Measurements from ENCODE around the gene COG3. TPM values are rescaled to one million over a fixed set of nuclear protein-coding genes. Genes with fewer than 3 reads are reported as not detected.

The COG3 gene
- total and polyA plus RNA-seq, 2 donors (not counting 3 experiments of a cell fraction or from before 2014, with no cell fraction given): 18.9 to 27.0 TPM

- no peak for DNase-seq (ENCODE audit: low read depth, low spot score)
- H3K4me3 ChIP-seq (replicated peaks in 1 of 3; ENCODE audit: insufficient read depth in 1 of 3, low read depth in 1 of 3, low read length in 3 of 3): no peak overlapping the region
- no peak for FAIRE-seq
- no peaks in the 10 kb centered on the region for H3K9me3 ChIP-seq (replicated peaks; ENCODE audit: control insufficient read depth, insufficient read depth, low read length)
- no peak overlapping the region for H3K27ac ChIP-seq (ENCODE audit: insufficient read depth, low read depth, low read length)
- dilution Hi-C loops (cut with MboI; ENCODE audit: extremely low pct_ligation_motif_present, low sequenced_read_pairs): no loop called here
- no TSS peak for BruUV-seq (replicated peaks)
- H2AFZ ChIP-seq (ENCODE audit: low read depth, low read length): no peak overlapping the region
- TF ChIP-seq FOS (IDR thresholded peaks at IDR 0.05; ENCODE audit: borderline replicate concordance, insufficient read depth, low read length): no peak
- TF ChIP-seq JUN (IDR thresholded peaks at IDR 0.05; ENCODE audit: borderline replicate concordance, insufficient read depth, insufficient read length, low read depth): no peak
- TF ChIP-seq MYC (IDR thresholded peaks at IDR 0.05; ENCODE audit: low read depth, low read length): no peak
- TF ChIP-seq EZH2 (IDR thresholded peaks at IDR 0.05; ENCODE audit: borderline replicate concordance, low read depth, low read length, severe bottlenecking): no peak
- no peak for TF ChIP-seq POLR2A (IDR thresholded peaks at IDR 0.05; ENCODE audit: low read depth, low read length)
- TF ChIP-seq, protein P1, sequence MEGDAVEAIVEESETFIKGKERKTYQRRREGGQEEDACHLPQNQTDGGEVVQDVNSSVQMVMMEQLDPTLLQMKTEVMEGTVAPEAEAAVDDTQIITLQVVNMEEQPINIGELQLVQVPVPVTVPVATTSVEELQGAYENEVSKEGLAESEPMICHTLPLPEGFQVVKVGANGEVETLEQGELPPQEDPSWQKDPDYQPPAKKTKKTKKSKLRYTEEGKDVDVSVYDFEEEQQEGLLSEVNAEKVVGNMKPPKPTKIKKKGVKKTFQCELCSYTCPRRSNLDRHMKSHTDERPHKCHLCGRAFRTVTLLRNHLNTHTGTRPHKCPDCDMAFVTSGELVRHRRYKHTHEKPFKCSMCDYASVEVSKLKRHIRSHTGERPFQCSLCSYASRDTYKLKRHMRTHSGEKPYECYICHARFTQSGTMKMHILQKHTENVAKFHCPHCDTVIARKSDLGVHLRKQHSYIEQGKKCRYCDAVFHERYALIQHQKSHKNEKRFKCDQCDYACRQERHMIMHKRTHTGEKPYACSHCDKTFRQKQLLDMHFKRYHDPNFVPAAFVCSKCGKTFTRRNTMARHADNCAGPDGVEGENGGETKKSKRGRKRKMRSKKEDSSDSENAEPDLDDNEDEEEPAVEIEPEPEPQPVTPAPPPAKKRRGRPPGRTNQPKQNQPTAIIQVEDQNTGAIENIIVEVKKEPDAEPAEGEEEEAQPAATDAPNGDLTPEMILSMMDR (IDR thresholded peaks at IDR 0.05; ENCODE audit: extremely low read depth in 1 of 2, insufficient read depth in 1 of 2, low read depth in 1 of 2, low read length in 2 of 2): no peak
- TF ChIP-seq GATA2 (IDR thresholded peaks at IDR 0.05; ENCODE audit: insufficient read depth, insufficient read length, low read depth, low read length): no peak
- TF ChIP-seq, protein P2, sequence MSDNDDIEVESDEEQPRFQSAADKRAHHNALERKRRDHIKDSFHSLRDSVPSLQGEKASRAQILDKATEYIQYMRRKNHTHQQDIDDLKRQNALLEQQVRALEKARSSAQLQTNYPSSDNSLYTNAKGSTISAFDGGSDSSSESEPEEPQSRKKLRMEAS (IDR thresholded peaks at IDR 0.05; ENCODE audit: insufficient read depth, insufficient read length): no peak
- TF ChIP-seq POLR2AphosphoS5 (IDR thresholded peaks at IDR 0.05; ENCODE audit: insufficient read depth, low read depth, low read length): no peak
- POLR2A ChIA-PET: no interaction called here
- intact Hi-C loops (cut with micrococcal nuclease): no loop called here
- H3K4me1 ChIP-seq (ENCODE audit: control insufficient read depth, extremely low read depth, insufficient read depth, low read length): no peaks in the 10 kb centered on the region
- H3K27me3 ChIP-seq (ENCODE audit: control insufficient read depth in 2 of 2, insufficient read depth in 2 of 2, low read length in 2 of 2): no peaks in the 10 kb centered on the region
- CTCF ChIA-PET: no interaction called here
- no peak overlapping the region for H3K4me2 ChIP-seq (ENCODE audit: insufficient read depth, low read length)
- no peak overlapping the region for H3K9ac ChIP-seq (replicated peaks; ENCODE audit: extremely low read depth, insufficient read depth, low read length)
- no peaks in the 10 kb centered on the region for H3K9me1 ChIP-seq (replicated peaks; ENCODE audit: control insufficient read depth, extremely low read depth, insufficient read depth, low read length)
- no peaks in the 10 kb centered on the region for H4K20me1 ChIP-seq (replicated peaks; ENCODE audit: control insufficient read depth, extremely low read depth, insufficient read depth, low read length)
- H3K36me3 ChIP-seq (ENCODE audit: control insufficient read depth in 2 of 2, extremely low read depth in 1 of 2, insufficient read depth in 2 of 2, low read length in 2 of 2): peaks cover 22 to 28% of the 10 kb centered on the region in 2 experiments
- H3K79me2 ChIP-seq (ENCODE audit: control insufficient read depth, insufficient read depth, low read length): no peaks in the 10 kb centered on the region
These were observed 69.9 kb downstream of the COG3 start for GRCh38 chr13:45534604-45535003.
